HG02642 (cell line): Measurements from ENCODE around the gene C1D.
"Not testable (repeated sequence)": the region's sequence is repeated elsewhere in the genome, so short reads cannot be mapped to it uniquely, and the experiment has no call there.

Experiments
- ATAC-seq: cut with Tn5 transposase; IDR thresholded peaks from one replicate; pipeline ENCODE4 v1.9.1; 2021; ENCODE audit warnings: mild to moderate bottlenecking; ENCODE audit not compliant: unreplicated experiment, poor library complexity

C1D gene

GRCh38 chr2:68062680-68063387, at the start of gene C1D:
Gene C1D (minus strand): TSS chr2:68063004. CDS start chr2:68047310, 15,694 bp downstream.
- peak; percentile 95 for ATAC-seq

- ATAC-seq: peak; percentile 84
These were observed 47.3 kb upstream of the C1D start for GRCh38 chr2:68110102-68110501.

- ATAC-seq: no peak
These were observed 45.3 kb upstream of the C1D start for GRCh38 chr2:68108120-68108519.

GRCh38 chr2:68107475-68107874, 44.7 kb upstream of the C1D start:
- no peak for ATAC-seq

- ATAC-seq: no peak
These were observed 41.5 kb upstream of the C1D start for GRCh38 chr2:68104111-68104835.

GRCh38 chr2:68103709-68104055, 40.9 kb upstream of the C1D start:
- no peak for ATAC-seq

GRCh38 chr2:68103030-68103708, 40.4 kb upstream of the C1D start:
- ATAC-seq: no peak

- no peak for ATAC-seq
These were observed 37.4 kb upstream of the C1D start for GRCh38 chr2:68100189-68100588.

- ATAC-seq: no peak
These were observed 36.5 kb upstream of the C1D start for GRCh38 chr2:68099260-68099659.

- ATAC-seq: no peak
These were observed 35.5 kb upstream of the C1D start for GRCh38 chr2:68098291-68098797.

GRCh38 chr2:68094111-68094510, 31.3 kb upstream of the C1D start:
- no peak for ATAC-seq

GRCh38 chr2:68093634-68094033, 30.8 kb upstream of the C1D start:
- no peak for ATAC-seq

GRCh38 chr2:68091439-68092034, 28.7 kb upstream of the C1D start:
- no peak for ATAC-seq

GRCh38 chr2:68089961-68090360, 27.2 kb upstream of the C1D start:
- no peak for ATAC-seq

GRCh38 chr2:68088940-68089339, 26.1 kb upstream of the C1D start:
- ATAC-seq: no peak

- ATAC-seq: no peak
These were observed 23.4 kb upstream of the C1D start for GRCh38 chr2:68086166-68086565.

- ATAC-seq: no peak
These were observed 20.5 kb upstream of the C1D start for GRCh38 chr2:68083346-68083745.

- no peak for ATAC-seq
These were observed 11.2 kb upstream of the C1D start for GRCh38 chr2:68074050-68074449.

- ATAC-seq: not testable (repeated sequence)
These were observed 1.2 kb upstream of the C1D start for GRCh38 chr2:68063797-68064646.

- ATAC-seq: no peak
These were observed 2.2 kb downstream of the C1D start for GRCh38 chr2:68060652-68061051.
